IMR-90 (cell line): ENCODE results near the gene SYNE3. TPM values are rescaled to one million over a fixed set of nuclear protein-coding genes. Genes with fewer than 3 reads are reported as not detected.
A peak's percentile ranks its signal among the peaks of the same experiment; 100 is the strongest.

Experiments used
- ATAC-seq: fragments of 200-7000 bp; cut with Tn5 transposase; 2 replicates; pipeline ENCODE4 v1.9.1; 2020; ENCODE audit warnings: low read depth, mild to moderate bottlenecking, moderate library complexity
- BruUV-seq: library from RNA; stranded (reverse); fragments of 400-500 nt; replicated peaks from 2 replicates; lab custom pipeline; 2021; lab: Mats Ljungman, UMichigan
- CTCF ChIA-PET: fragments of 300-600 bp; formaldehyde crosslinking; extraction: SDS; loops from one replicate; lab custom pipeline; 2021; ENCODE audit warnings: antibody characterized with exemption; lab: Yijun Ruan, JAX
- POLR2A ChIA-PET: fragments of 300-600 bp; sonication (Branson Sonifier 250); formaldehyde crosslinking; loops from one replicate; lab custom pipeline; 2022; ENCODE audit warnings: antibody characterized with exemption; ENCODE audit not compliant: unreplicated experiment; lab: Charles Lee
- DNase-seq: peaks from one replicate; pipeline ENCODE4 v3.0.0; 2013
- H2AFZ ChIP-seq: replicated peaks from 2 replicates; pipeline ENCODE3; 2013; ENCODE audit warnings: low read length, mild to moderate bottlenecking; ENCODE audit not compliant: poor library complexity
- H2AK5ac ChIP-seq: 2 replicates; pipeline ENCODE4 v1.6.1; 2013; ENCODE audit warnings: low read depth, low read length, inconsistent platforms
- H2AK9ac ChIP-seq: replicated peaks from 2 replicates; pipeline ENCODE3; 2013; ENCODE audit warnings: mild to moderate bottlenecking, low read depth, low read length, moderate library complexity; ENCODE audit not compliant: poor library complexity
- H2BK120ac ChIP-seq: 2 replicates; pipeline ENCODE4 v1.6.1; 2013; ENCODE audit warnings: low read depth, low read length, inconsistent platforms
- H2BK15ac ChIP-seq: 3 replicates; pipeline ENCODE4 v1.6.1; 2013; ENCODE audit warnings: low read depth, low read length, inconsistent platforms
- H2BK20ac ChIP-seq: 2 replicates; pipeline ENCODE4 v1.6.1; 2013; ENCODE audit warnings: low read depth, mild to moderate bottlenecking, inconsistent platforms, low read length, moderate library complexity
- H2BK5ac ChIP-seq: 2 replicates; pipeline ENCODE4 v1.6.1; 2013; ENCODE audit warnings: mild to moderate bottlenecking, low read depth, low read length, inconsistent platforms; ENCODE audit not compliant: poor library complexity, severe bottlenecking
- H3K14ac ChIP-seq: replicated peaks from 2 replicates; pipeline ENCODE4 v1.6.1; 2013; ENCODE audit warnings: low read depth, low read length, inconsistent platforms
- H3K18ac ChIP-seq: 2 replicates; pipeline ENCODE4 v1.6.1; 2013; ENCODE audit warnings: low read depth, low read length, control low read depth
- H3K23ac ChIP-seq: 2 replicates; pipeline ENCODE4 v1.6.1; 2013; ENCODE audit warnings: low read depth, low read length, inconsistent platforms
- H3K27ac ChIP-seq: 2 replicates; pipeline ENCODE4 v1.5.1; 2013; ENCODE audit warnings: mild to moderate bottlenecking, control low read depth, low read length; ENCODE audit not compliant: insufficient read depth
- H3K27me3 ChIP-seq: 2 replicates; pipeline ENCODE4 v1.6.1; 2013; ENCODE audit warnings: low read length; ENCODE audit not compliant: control insufficient read depth, insufficient read depth
- H3K36me3 ChIP-seq: 2 replicates; pipeline ENCODE4 v1.6.1; 2013; ENCODE audit warnings: low read length, mixed read lengths; ENCODE audit not compliant: control insufficient read depth, insufficient read depth
- H3K4ac ChIP-seq: 2 replicates; pipeline ENCODE4 v1.6.1; 2013; ENCODE audit warnings: low read depth, low read length, inconsistent platforms
- H3K4me1 ChIP-seq: 2 replicates; pipeline ENCODE4 v1.6.1; 2013; ENCODE audit warnings: low read length, mixed read lengths; ENCODE audit not compliant: control insufficient read depth, insufficient read depth
- H3K4me2 ChIP-seq: 2 replicates; pipeline ENCODE4 v1.6.1; 2013; ENCODE audit warnings: low read depth, mild to moderate bottlenecking, control low read depth, low read length, moderate library complexity
- H3K4me3 ChIP-seq: 2 replicates; pipeline ENCODE4 v1.5.1; 2013; ENCODE audit warnings: low read depth, mild to moderate bottlenecking, control low read depth, low read length, moderate library complexity; ENCODE audit not compliant: insufficient read depth
- H3K56ac ChIP-seq: 2 replicates; pipeline ENCODE4 v1.6.1; 2013; ENCODE audit warnings: low read length, inconsistent platforms; ENCODE audit not compliant: insufficient read depth; ENCODE audit errors: extremely low read depth
- H3K79me1 ChIP-seq, 2 experiments: 2 replicates each; pipeline ENCODE4 v1.6.1; 2013; ENCODE audit warnings: low read length in 2 of 2, inconsistent platforms in 1 of 2, low read depth in 1 of 2
- H3K9ac ChIP-seq: 2 replicates; pipeline ENCODE4 v1.6.1; 2013; ENCODE audit warnings: low read depth, low read length, control low read depth
- H3K9me1 ChIP-seq: 2 replicates; pipeline ENCODE4 v1.6.1; 2013; ENCODE audit warnings: low read length, inconsistent platforms; ENCODE audit not compliant: insufficient read depth
- H3K9me3 ChIP-seq: 2 replicates; pipeline ENCODE4 v1.6.1; 2013; ENCODE audit warnings: low read length; ENCODE audit not compliant: control insufficient read depth, insufficient read depth
- H4K20me1 ChIP-seq: 2 replicates; pipeline ENCODE4 v1.6.1; 2013; ENCODE audit warnings: low read length, inconsistent platforms; ENCODE audit not compliant: insufficient read depth
- H4K5ac ChIP-seq: 2 replicates; pipeline ENCODE4 v1.6.1; 2013; ENCODE audit warnings: mild to moderate bottlenecking, low read depth, low read length, control low read depth
- H4K8ac ChIP-seq, 2 experiments: 2 replicates each; pipeline ENCODE4 v1.6.1; 2013; ENCODE audit warnings: low read depth in 2 of 2, low read length in 2 of 2, control low read depth in 1 of 2, inconsistent platforms in 1 of 2
- H4K91ac ChIP-seq: 2 replicates; pipeline ENCODE4 v1.6.1; 2013; ENCODE audit warnings: low read depth, low read length, inconsistent platforms; ENCODE audit not compliant: insufficient read depth
- BHLHE40 ChIP-seq: fragments of 150-350 bp; IDR thresholded peaks from 2 replicates; pipeline ENCODE4 v1.6.1; 2016; ENCODE audit warnings: mild to moderate bottlenecking, low read depth, low read length
- CEBPB ChIP-seq: IDR thresholded peaks from 2 replicates; pipeline ENCODE4 v1.6.1; 2012; ENCODE audit warnings: low read depth, low read length, improper control_type of control experiment
- CHD1 ChIP-seq: IDR thresholded peaks from 2 replicates; pipeline ENCODE4 v1.6.1; 2012; ENCODE audit warnings: low read depth, low read length, improper control_type of control experiment
- FOS ChIP-seq: fragments of 150-350 bp; IDR thresholded peaks from 2 replicates; pipeline ENCODE4 v1.6.1; 2016; ENCODE audit warnings: low read depth, low read length
- MAFK ChIP-seq: IDR thresholded peaks from 2 replicates; pipeline ENCODE4 v1.6.1; 2012; ENCODE audit warnings: low read depth, low read length, improper control_type of control experiment
- MAZ ChIP-seq: IDR thresholded peaks from 2 replicates; pipeline ENCODE4 v1.6.1; 2012; ENCODE audit warnings: low read depth, mild to moderate bottlenecking, low read length, improper control_type of control experiment, moderate library complexity, borderline replicate concordance
- MXI1 ChIP-seq: IDR thresholded peaks from 2 replicates; pipeline ENCODE4 v1.6.1; 2012; ENCODE audit warnings: low read depth, mild to moderate bottlenecking, low read length, moderate library complexity, borderline replicate concordance
- NFE2L2 ChIP-seq: fragments of 150-350 bp; IDR thresholded peaks from 2 replicates; pipeline ENCODE4 v1.6.1; 2016; ENCODE audit warnings: low read depth, mild to moderate bottlenecking, low read length
- POLR2A ChIP-seq: IDR thresholded peaks from 2 replicates; pipeline ENCODE4 v1.6.1; 2012; ENCODE audit warnings: mild to moderate bottlenecking, low read depth, low read length
- RAD21 ChIP-seq: IDR thresholded peaks from 2 replicates; pipeline ENCODE4 v1.6.1; 2012; ENCODE audit warnings: low read length, improper control_type of control experiment
- RCOR1 ChIP-seq: IDR thresholded peaks from 2 replicates; pipeline ENCODE4 v1.6.1; 2012; ENCODE audit warnings: mild to moderate bottlenecking, low read length, improper control_type of control experiment; ENCODE audit not compliant: insufficient replicate concordance
- RFX5 ChIP-seq: IDR thresholded peaks from 2 replicates; pipeline ENCODE4 v1.8.0; 2012; ENCODE audit warnings: low read depth, mild to moderate bottlenecking, low read length, moderate library complexity
- SMC3 ChIP-seq: fragments of 150-350 bp; IDR thresholded peaks from 2 replicates; pipeline ENCODE4 v1.6.1; 2016; ENCODE audit warnings: low read depth, mild to moderate bottlenecking, antibody characterized with exemption, low read length, moderate library complexity
- WGBS, 2 experiments: methylation state at CpG; one replicate each; pipeline versions ENCODE4 v1.1.5 to v1.1.7; 2013; ENCODE audit warnings: missing lambda C conversion rate in 2 of 2; ENCODE audit not compliant: insufficient read length in 1 of 2; ENCODE audit errors: extremely low coverage in 2 of 2; 5-methylcytosine and 5-hydroxymethylcytosine counted together
- dilution Hi-C: fragments of 300-500 bp; cut with HindIII; formaldehyde crosslinking; loops from one replicate; pipeline ENCODE4 v1.14.3; 2018; ENCODE audit warnings: low sequenced_read_pairs; ENCODE audit not compliant: unreplicated experiment
- in situ Hi-C: fragments of 300-500 bp; cut with MboI; formaldehyde crosslinking; loops from 3 replicates; pipeline ENCODE4 v1.14.3; 2019; ENCODE audit warnings: low sequenced_read_pairs, inconsistent platforms, mixed read lengths
- intact Hi-C: fragments of 100-400 bp; cut with micrococcal nuclease; formaldehyde crosslinking; loops from 2 replicates; pipeline ENCODE4 v1.10.0; 2022
- polyA plus RNA-seq, 3 experiments: library from polyadenylated mRNA; depleted of rRNA; stranded (reverse); fragments of >200 nt; gene quantifications; 2 replicates each; pipeline ENCODE4 v1.2.3, GENCODE V29; 2012; ENCODE audit warnings: low replicate concordance in 1 of 3
- total RNA-seq: library from RNA; depleted of rRNA; stranded (reverse); fragments of >200 nt; gene quantifications from 2 replicates; pipeline ENCODE4 v1.2.3, GENCODE V29; 2012
- TF ChIP-seq, protein P1 (sequence below): fragments of 150-350 bp; IDR thresholded peaks from 2 replicates; pipeline ENCODE4 v1.6.1; 2016; ENCODE audit warnings: low read depth, mild to moderate bottlenecking, low read length, moderate library complexity, borderline replicate concordance
- TF ChIP-seq, protein P2 (sequence below): conservative IDR thresholded peaks from 2 replicates; pipeline ENCODE4 v1.5.1; 2012; ENCODE audit warnings: mild to moderate bottlenecking, low read depth, low read length, improper control_type of control experiment
- TF ChIP-seq, protein P3 (sequence below): fragments of 150-350 bp; IDR thresholded peaks from 2 replicates; pipeline ENCODE4 v1.6.1; 2017; ENCODE audit warnings: mild to moderate bottlenecking, antibody characterized with exemption, low read length, low read depth

Gene SYNE3
- total and polyA plus RNA-seq, 2 of the 4 experiments (the other 2 are of a cell fraction), result 2.9 to 5.0 TPM

GRCh38 chr14:95481391-95482022, 34.9 kb downstream of the SYNE3 start:
- dilution Hi-C loops (no loop called here), in situ Hi-C loops (no loop called here), intact Hi-C loops (no loop called here)
- Histone ChIP-seq H3K4me1 (peaks cover 29% of the 10 kb centered on the region), H2AK9ac (no peak overlapping the region), H3K36me3 (no peaks in the 10 kb centered on the region), H3K4me2 (no peak overlapping the region), H2BK120ac (peak overlapping the region; percentile 18), H3K14ac (no peak overlapping the region), H3K23ac (no peak overlapping the region), H3K9me3 (no peaks in the 10 kb centered on the region), H3K4me3 (no peak overlapping the region), H4K8ac (no peak overlapping the region), H3K9ac (no peak overlapping the region), H2AFZ (no peak overlapping the region), H2AK5ac (peak overlapping the region; percentile 45; the same call in 1 of the 2 replicates), H4K91ac (no peak overlapping the region), H3K27me3 (no peaks in the 10 kb centered on the region), H3K9me1 (peaks cover 33% of the 10 kb centered on the region), H4K5ac (no peak overlapping the region), H2BK15ac (no peak overlapping the region), H3K56ac (no peak overlapping the region), H3K27ac (no peak overlapping the region), H3K4ac (peak overlapping the region; percentile 19; the same call in 1 of the 2 replicates), H2BK20ac (0 out of 2 replicates have a peak overlapping the region, but pooled peaks have one; percentile 14), H3K79me1 (peaks cover 4 to 85% of the 10 kb centered on the region in 2 experiments; a peak in 2 of 4 replicates), H3K18ac (no peak overlapping the region), H2BK5ac (no peak overlapping the region), H4K20me1 (peaks cover 6% of the 10 kb centered on the region; the same call in 1 of the 2 replicates)
- 97% methylated on average over 5 of the region's 18 CpGs; no CpG with 5 or more reads in 1 of the 2 experiments for WGBS, 2 experiments
- DNase-seq (no peak), ATAC-seq (no peak)
- CTCF ChIA-PET, result no interaction called here
- no TSS peak for BruUV-seq
- POLR2A ChIA-PET, result no interaction called here
- no peak for TF ChIP-seq NFE2L2
- no peak for TF ChIP-seq SMC3
- no peak for TF ChIP-seq RCOR1
- TF ChIP-seq POLR2A, result no peak
- TF ChIP-seq CHD1, result no peak
- TF ChIP-seq RFX5, result no peak
- TF ChIP-seq MAFK, result no peak
- TF ChIP-seq FOS, result no peak
- TF ChIP-seq, protein P1, sequence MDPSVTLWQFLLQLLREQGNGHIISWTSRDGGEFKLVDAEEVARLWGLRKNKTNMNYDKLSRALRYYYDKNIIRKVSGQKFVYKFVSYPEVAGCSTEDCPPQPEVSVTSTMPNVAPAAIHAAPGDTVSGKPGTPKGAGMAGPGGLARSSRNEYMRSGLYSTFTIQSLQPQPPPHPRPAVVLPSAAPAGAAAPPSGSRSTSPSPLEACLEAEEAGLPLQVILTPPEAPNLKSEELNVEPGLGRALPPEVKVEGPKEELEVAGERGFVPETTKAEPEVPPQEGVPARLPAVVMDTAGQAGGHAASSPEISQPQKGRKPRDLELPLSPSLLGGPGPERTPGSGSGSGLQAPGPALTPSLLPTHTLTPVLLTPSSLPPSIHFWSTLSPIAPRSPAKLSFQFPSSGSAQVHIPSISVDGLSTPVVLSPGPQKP, result no peak
- TF ChIP-seq, protein P2, sequence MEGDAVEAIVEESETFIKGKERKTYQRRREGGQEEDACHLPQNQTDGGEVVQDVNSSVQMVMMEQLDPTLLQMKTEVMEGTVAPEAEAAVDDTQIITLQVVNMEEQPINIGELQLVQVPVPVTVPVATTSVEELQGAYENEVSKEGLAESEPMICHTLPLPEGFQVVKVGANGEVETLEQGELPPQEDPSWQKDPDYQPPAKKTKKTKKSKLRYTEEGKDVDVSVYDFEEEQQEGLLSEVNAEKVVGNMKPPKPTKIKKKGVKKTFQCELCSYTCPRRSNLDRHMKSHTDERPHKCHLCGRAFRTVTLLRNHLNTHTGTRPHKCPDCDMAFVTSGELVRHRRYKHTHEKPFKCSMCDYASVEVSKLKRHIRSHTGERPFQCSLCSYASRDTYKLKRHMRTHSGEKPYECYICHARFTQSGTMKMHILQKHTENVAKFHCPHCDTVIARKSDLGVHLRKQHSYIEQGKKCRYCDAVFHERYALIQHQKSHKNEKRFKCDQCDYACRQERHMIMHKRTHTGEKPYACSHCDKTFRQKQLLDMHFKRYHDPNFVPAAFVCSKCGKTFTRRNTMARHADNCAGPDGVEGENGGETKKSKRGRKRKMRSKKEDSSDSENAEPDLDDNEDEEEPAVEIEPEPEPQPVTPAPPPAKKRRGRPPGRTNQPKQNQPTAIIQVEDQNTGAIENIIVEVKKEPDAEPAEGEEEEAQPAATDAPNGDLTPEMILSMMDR, result no peak
- no peak for TF ChIP-seq CEBPB
- no peak for TF ChIP-seq RAD21
- TF ChIP-seq, protein P3, sequence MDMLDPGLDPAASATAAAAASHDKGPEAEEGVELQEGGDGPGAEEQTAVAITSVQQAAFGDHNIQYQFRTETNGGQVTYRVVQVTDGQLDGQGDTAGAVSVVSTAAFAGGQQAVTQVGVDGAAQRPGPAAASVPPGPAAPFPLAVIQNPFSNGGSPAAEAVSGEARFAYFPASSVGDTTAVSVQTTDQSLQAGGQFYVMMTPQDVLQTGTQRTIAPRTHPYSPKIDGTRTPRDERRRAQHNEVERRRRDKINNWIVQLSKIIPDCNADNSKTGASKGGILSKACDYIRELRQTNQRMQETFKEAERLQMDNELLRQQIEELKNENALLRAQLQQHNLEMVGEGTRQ, result no peak
- no peak for TF ChIP-seq MXI1
- TF ChIP-seq BHLHE40, result no peak
- TF ChIP-seq MAZ, result no peak
